NCI-H1694 (cell line): Measurements from ENCODE around the gene HEMK1.

Experiments
- DNase-seq: peaks from one replicate; lab custom pipeline; 2025; lab: John Stamatoyannopoulos, UW

Gene HEMK1

DNA sequence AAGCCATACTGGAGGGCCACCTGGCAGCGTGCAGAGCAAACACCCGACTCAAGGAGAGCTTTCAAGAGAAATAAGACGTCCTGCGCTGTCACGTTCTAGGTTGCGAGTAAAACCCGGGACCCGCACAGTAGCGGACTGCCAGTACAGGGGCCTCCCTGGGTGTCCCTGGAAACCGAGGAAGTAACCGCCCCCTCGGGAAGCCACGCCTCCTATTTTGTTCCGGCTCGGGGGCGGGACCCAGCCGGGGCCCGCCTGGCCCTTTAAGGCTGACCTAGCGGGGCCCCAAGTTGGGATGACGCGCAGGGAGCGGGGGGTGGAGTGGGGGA lies 47.4 kb downstream of the HEMK1 start:
- DNase-seq, result peak; percentile 40

DNA sequence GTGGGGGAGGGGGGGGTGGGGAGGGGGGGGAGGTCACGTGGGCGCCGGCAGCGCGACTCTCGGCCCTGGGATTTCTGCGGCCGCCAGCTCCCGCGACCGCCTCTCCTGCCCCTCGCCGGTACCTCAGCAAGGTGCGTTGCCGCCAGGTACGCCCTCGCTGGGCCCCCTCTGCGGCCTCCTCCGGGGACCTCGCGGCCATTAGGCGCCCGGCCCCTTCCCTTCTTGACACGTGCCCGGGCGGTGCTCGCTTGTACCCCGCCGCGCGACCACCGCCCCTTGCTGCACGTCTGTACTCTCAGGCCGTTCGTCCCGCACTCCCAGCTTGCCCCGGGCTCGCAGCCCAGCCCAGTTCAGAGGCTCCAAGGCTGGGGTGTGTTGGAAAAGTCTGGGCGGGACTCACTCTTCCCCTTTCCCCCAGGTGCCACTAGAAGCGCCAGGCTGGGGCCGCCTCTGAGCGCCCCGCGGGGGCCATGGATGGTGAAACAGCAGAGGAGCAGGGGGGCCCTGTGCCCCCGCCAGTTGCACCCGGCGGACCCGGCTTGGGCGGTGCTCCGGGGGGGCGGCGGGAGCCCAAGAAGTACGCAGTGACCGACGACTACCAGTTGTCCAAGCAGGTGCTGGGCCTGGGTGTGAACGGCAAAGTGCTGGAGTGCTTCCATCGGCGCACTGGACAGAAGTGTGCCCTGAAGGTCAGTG lies 47.9 kb downstream of the HEMK1 start, which contains the start of gene MAPKAPK3:
Gene MAPKAPK3, plus strand, starts transcription at position 56 of the 696 bp plus-strand sequence. Its CDS starts 415 bp downstream, at position 471.
- no peak for DNase-seq

DNA sequence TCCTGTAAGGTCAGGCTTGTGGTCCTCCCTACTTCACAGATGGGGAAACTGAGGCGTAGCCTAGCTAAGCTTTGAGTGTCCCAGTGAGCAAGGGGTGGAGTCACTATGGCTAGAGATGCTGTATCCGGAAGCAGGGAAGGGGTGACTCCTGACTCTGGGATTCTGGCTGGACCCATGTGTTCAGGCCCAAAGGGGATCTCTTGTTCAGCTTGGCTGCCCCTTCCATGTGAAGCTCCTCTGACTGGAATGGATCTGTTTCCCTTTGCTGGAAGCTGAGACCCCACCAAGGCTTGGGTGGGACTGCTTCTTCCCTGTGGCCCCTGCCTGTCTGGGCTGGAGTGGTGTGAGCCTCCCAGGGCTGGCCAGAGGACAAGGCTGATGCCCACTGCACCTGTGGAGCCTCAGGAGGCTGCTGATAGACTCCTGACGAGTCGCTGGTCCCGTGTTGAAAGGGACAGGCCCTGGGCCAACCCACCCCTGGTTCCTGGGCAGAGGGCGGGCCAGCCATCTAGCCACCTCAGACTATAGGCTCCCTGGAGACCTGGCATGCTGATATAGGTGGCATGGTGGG lies 48.7 kb downstream of the HEMK1 start:
- DNase-seq, result no peak

DNA sequence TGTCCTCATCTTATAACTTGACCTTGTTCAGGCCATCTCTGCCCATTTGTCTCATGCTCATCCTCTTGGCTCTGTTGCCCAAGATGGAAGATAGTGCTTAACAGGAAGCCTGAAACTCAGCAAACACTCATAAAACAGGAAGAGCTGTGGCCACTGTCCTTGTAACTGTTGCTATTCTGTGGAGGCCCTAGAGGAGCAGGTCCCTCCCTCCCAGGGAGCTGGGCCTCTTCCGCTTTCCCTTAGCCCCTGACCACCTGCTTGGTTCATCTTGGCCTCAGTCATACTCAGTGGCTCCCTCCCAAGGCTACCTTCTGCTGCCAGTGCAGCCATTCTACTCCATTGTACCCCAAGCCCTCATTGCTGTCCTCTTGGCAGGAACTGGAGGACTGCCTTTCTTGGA lies 51.1 kb downstream of the HEMK1 start:
- DNase-seq, result no peak

DNA sequence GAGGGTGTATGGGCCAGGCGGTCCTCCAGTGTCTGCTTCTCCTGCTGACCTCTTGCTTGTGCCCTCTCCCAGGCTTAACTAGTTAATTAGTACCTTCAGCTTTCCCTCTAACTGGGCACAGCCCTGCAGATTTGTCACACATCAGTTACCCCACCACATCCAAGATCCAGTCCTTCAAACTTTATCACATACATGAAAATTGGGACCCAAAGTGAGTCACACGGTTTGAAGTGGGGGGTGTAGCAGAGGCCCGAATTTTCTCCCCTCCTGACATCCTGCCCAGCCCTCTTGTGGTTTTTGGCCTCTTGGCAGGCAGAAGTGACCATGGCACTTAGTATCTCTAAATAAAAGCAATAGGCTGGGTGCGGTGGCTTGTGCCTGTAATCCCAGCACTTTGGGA lies 51.5 kb downstream of the HEMK1 start:
- DNase-seq, result no peak

DNA sequence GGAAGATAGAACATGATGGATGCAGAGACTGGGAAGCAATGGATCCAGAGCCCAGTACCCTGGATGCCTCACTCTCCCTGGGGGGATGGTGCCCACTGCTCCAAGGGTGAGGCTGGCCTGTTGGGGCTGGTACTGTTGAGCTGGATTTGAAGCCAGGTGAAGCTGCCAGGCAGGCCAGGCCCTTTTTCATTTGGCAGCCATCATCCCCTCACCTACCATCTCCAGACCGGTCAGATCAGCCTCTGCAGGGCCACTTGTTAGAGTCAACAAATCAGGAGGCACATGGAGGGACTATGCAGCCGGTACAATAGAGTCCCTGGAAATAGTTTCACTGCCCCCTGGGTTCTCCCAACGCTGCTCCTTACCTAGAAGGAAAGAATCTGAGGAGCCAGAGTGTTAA lies 53.6 kb downstream of the HEMK1 start:
- DNase-seq, result no peak

GRCh38 chr3:50623840-50624474 lies 54.6 kb downstream of the HEMK1 start:
- no peak for DNase-seq

- DNase-seq, result no peak
Observed at GRCh38 chr3:50624634-50625033, 55.3 kb downstream of the HEMK1 start.

- DNase-seq, result no peak
Observed at GRCh38 chr3:50625231-50626182, 56.2 kb downstream of the HEMK1 start.

DNA sequence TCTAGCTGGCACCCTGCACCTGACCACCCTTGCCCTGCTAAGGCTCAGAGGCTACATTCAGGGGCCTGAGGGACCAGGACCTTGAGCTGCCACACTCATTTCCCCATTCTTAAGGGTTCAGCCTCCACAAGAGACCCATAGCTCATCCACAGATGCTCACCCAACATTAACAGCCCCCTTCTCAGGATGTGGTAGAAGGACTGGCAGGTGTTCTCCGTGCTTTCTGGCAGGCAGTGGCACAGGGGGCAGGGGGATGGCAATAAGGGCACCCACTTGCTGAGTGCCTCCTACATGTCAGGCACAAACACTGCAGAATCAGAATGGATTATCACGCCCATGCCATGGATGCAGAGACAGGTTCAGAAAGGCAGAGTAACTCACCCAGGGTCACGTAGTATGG lies 57.1 kb downstream of the HEMK1 start:
- DNase-seq, result no peak

- DNase-seq, result no peak
Observed at GRCh38 chr3:50627407-50628051, 58.2 kb downstream of the HEMK1 start.

DNA sequence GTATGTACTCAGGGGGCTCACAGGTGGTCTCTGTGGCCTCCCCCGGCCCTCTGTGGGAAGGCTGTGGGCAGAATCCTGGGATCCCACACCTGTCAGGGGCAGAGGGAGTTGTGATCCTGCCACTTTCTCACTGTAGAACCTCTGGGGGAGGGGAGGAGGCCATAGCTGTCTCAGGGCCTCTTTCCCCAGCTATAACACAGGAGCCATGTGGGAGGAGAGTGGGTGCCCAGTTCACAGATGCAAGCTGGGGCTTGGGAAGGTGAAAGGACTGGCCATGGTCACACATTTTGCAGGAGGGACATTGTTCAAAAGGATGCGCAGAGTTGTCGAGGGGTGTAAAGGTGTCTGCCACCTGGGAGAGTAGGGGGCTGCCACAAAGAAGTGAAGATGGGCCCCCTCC lies 59.3 kb downstream of the HEMK1 start:
- no peak for DNase-seq

DNA sequence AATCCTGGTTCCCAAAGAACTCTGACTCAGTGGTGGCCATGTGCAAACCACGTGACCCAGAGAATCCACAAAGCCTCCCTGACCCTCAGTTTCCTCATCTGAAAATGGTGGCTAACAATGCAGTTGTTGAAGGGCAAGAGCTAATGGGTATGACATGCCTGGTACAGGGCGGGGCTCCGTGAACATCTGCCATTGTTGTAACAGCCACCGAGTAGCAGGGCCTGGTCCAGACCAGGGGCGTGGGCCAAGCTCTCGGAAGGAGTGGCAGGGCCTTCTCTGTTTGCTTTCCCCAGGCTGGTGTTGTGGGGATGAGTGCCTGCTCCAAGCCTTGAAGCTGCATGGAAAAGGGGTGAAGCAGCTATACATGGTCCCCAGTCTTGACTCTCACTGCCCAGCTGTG lies 61.1 kb downstream of the HEMK1 start:
- no peak for DNase-seq

DNA sequence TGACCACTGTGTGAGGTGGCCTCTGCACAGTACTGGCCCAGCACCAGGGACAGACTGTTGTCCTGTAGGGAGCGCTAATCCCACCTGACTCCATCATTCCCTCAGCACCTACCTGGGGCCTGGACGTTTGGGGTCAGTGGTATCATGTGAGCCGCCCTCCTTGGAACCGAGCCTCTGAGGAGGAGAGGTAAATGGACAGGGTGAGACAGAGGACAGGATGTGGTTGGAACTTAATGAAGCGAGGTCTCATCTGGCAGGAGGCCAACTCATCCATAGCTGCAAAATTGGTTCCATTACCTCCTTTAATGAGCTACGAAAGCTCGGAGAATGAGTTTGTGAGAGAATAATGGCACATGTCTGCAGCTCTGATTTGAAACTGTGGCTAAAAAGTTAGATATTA lies 61.6 kb downstream of the HEMK1 start:
- DNase-seq, result no peak

DNA sequence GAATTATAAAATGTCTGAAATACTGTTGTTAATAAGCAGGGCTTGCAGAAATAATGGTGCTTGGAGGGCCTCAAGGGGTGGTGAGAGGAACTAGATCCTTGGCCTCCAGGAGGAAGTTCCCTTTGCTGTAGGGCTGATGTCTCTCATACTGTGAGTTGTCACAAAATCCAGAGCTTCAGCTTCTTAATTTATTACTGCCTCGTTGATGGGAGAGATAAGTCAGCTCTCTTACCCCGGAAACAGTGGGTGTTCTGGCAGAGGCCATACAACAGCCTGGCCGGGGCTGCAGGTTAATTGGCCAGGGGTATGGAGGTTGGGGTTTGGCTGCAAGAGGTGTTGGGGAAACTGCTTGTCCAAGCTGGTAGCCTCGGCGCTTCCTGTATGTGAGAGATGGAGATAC lies 63.1 kb downstream of the HEMK1 start:
- DNase-seq, result no peak

DNA sequence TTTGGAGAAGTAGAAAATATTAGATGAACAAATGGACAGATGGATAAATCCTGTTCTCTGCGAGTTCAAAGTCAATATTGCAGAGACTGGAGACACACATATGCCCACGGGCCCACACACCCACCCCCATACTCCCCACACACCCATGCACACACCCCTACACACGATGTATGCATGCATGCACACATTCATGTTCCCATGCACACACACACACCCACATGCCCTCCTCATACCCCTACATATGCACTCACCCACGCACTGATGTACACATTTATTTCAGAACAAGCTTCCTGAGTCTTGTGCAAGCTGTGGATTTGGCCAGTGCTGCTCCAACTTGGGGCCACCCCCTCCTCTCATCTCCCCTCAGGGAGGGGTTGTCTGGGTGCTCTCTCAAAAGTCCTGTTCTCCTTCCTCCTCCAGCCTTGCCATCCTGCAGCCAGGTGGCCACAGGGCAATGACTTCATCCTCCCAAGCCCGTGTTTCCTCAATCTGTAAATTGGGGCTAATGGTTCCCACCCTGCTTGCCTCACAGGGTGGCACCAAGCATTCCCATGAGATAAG lies 64.0 kb downstream of the HEMK1 start:
- no peak for DNase-seq

DNA sequence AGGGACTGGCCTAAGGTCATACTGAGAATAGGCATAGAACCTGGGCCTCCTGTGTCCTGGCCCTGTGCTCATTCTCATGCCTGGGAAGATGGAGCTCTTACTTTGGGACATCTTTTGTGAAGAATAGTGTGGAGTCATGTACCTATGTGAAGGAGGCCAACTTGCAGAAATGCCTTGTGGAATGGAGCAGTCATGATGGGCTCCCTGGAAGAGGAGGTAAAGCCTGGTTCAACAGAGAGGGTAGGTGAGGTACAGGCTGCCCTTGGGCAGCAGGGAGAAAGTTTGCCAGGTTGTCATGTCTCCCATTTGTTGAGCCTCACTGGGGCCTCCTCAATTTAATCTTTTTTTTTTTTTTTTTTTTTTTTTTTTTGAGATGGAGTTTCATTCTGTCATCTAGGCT lies 65.7 kb downstream of the HEMK1 start:
- no peak for DNase-seq

DNA sequence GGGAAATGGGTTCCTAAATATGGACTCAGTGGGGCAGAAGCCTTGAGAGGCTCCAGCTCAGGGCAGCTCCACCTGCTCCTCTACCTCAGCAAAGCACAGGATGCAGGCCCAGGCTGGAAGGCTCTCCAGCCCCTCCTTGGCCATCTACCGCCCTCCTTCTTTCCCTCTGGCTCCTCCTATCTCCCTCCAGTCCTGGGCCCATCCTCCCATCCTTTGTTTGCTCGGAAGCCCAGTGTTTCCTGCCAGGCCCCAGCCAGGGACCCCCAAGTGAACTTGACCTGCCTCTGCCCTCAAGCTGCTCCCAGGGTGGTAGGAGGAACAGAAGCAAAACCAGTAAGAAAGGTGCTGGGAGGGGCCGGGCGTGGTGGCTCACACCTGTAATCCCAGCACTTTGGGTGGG lies 67.7 kb downstream of the HEMK1 start:
- no peak for DNase-seq

DNA sequence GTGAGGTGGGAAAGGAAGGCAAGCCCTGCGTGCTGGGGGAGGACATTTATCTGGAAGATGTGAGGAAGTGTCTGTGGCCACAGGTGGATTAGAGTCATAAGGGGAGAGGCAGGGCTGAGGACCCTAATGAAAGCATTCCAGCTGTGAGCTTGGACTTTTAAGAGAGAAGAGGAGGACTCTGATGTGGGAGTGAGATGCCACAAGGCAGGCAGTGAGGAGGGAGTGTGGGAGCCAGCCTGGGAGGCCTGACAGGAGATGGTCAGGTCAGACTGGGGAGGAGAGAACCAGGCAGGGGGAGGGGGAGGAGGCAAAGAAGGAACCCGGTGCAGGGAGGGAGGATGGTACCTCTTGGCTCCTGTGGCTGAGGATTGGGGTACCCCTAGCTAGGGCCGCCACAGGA lies 68.6 kb downstream of the HEMK1 start:
- DNase-seq, result no peak

DNA sequence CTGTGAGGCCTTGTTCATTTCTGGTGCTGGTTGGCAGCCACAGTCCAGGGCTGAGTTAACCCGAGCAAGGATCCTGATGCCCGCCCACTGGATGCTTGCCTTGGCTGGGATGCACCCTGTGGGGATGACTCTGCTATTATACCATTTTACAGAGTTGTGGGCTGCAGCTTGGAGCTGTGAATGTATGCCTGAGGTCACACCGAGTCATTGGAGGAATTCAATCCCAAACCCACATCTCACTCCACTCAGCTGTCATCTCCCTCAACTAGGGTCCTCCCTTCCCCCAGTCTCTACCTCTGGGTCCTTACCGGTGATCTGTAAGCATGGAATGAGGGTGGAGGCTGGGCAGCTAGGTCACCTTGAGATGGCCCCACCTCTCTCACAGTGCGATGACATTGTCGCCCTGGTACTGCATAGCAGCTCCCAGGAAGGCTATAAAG lies 69.8 kb downstream of the HEMK1 start:
- no peak for DNase-seq

DNA sequence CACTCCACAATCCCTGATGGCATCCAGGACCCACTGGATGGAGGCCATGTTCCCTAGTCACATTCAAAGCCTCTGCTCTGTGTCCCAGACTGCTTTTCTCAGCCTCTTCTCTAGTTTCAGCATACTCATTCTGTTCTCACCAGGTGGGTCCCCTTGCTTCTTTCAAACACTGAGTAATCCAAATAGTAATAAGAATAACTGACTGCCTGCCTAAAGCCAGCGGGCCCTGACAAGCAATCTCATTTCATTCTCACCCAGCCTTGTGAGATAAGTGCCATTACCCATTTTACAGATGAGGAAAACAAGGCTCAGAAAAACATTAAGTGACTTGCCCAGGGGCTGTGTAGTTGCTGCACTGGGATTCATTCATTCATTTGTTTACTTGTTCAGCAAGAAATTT lies 73.1 kb downstream of the HEMK1 start:
- DNase-seq, result no peak

DNA sequence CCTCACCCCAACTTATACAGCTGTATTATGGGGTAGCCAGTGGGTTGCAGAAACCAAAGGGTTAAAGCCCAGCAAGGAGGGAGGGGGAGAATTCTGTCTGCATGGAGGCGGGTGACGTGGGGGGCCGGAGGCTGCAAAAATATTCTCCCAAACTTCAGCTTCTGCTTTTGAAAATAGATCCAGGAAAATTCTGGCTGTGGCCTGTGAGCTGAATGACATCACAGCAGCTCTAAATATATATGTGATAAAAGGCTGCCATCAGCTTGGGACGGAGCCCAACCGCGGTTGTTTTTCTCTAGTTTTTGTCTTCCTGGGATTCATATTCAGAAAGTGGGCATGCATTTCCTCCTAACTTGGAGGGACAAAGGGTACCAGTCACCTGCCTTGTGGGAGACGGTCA lies 75.2 kb downstream of the HEMK1 start:
- no peak for DNase-seq
